GM19467 (cell line): ENCODE measurements around the gene CELSR2.
"Not testable (repeated sequence)": the region's sequence is repeated elsewhere in the genome, so short reads cannot be mapped to it uniquely, and the experiment has no call there.

Source experiments
- ATAC-seq: cut with Tn5 transposase; IDR thresholded peaks from one replicate; pipeline ENCODE4 v1.9.1; 2021; ENCODE audit warnings: mild to moderate bottlenecking, moderate library complexity; ENCODE audit not compliant: unreplicated experiment

Gene CELSR2

GRCh38 chr1:109298666-109299557 lies 49.6 kb downstream of the CELSR2 start:
- ATAC-seq: no peak

- no peak for ATAC-seq
These were observed 50.4 kb downstream of the CELSR2 start for GRCh38 chr1:109299558-109300343.

GRCh38 chr1:109300650-109301151 lies 51.4 kb downstream of the CELSR2 start:
- ATAC-seq: no peak

- no peak for ATAC-seq
These were observed 52.5 kb downstream of the CELSR2 start for GRCh38 chr1:109301874-109302273.

- ATAC-seq: no peak
These were observed 55.0 kb downstream of the CELSR2 start for GRCh38 chr1:109304226-109304920.

- not testable (repeated sequence) for ATAC-seq
These were observed 56.7 kb downstream of the CELSR2 start for GRCh38 chr1:109305991-109306390.

GRCh38 chr1:109306832-109307273 lies 57.5 kb downstream of the CELSR2 start, which contains the start of gene MYBPHL:
Gene MYBPHL (minus strand): TSS chr1:109307011. CDS start chr1:109306991, 20 bp downstream.
- ATAC-seq: no peak

GRCh38 chr1:109307274-109308021 lies 58.1 kb downstream of the CELSR2 start:
- ATAC-seq: no peak

GRCh38 chr1:109309347-109309746 lies 60.0 kb downstream of the CELSR2 start:
- no peak for ATAC-seq

GRCh38 chr1:109312246-109312645 lies 62.9 kb downstream of the CELSR2 start:
- ATAC-seq: no peak

GRCh38 chr1:109312978-109313775 lies 63.8 kb downstream of the CELSR2 start:
- ATAC-seq: no peak

GRCh38 chr1:109314795-109315194 lies 65.5 kb downstream of the CELSR2 start:
- no peak for ATAC-seq

GRCh38 chr1:109315288-109315687 lies 65.9 kb downstream of the CELSR2 start:
- no peak for ATAC-seq

GRCh38 chr1:109316506-109316905 lies 67.2 kb downstream of the CELSR2 start:
- ATAC-seq: no peak

GRCh38 chr1:109319114-109319513 lies 69.8 kb downstream of the CELSR2 start:
- no peak for ATAC-seq

GRCh38 chr1:109322974-109323373 lies 73.6 kb downstream of the CELSR2 start:
- ATAC-seq: no peak
